Left lung (tissue), 10 donors: ENCODE measurements around the gene TTLL8. TPM values are rescaled to one million over a fixed set of nuclear protein-coding genes. Genes with fewer than 3 reads are reported as not detected.

Experiments
- ATAC-seq: fragments of 200-7000 bp; cut with Tn5 transposase; one replicate; pipeline ENCODE4 v1.9.1; 2020; ENCODE audit warnings: moderate library complexity
- DNase-seq, 4 donors: peaks; one replicate each; pipeline ENCODE4 v3.0.0-alpha.2; 2013 to 2020
- H3K27ac ChIP-seq, 2 donors: fragments of 200-600 bp; sonication (generic) in 1 of 2; one replicate each; pipeline versions ENCODE4 v1.5.0 to v1.8.0; 2020 to 2021
- H3K27me3 ChIP-seq, 2 donors: fragments of 200-600 bp; sonication (generic) in 1 of 2; one replicate each; pipeline versions ENCODE4 v1.5.0 to v1.8.0; 2020 to 2021
- H3K36me3 ChIP-seq, 2 donors: fragments of 200-600 bp; sonication (generic) in 1 of 2; one replicate each; pipeline versions ENCODE4 v1.5.0 to v1.8.0; 2020 to 2021
- H3K4me1 ChIP-seq, 2 donors: fragments of 200-600 bp; one replicate each; pipeline ENCODE4 v1.8.0; 2021
- H3K4me3 ChIP-seq, 2 donors: fragments of 200-600 bp; sonication (generic) in 1 of 2; one replicate each; pipeline versions ENCODE4 v1.5.0 to v1.8.0; 2020 to 2021; ENCODE audit warnings: mild to moderate bottlenecking in 1 of 2
- H3K9me3 ChIP-seq, 2 donors: fragments of 200-600 bp; sonication (generic) in 1 of 2; one replicate each; pipeline versions ENCODE4 v1.5.0 to v1.8.0; 2020 to 2021
- CTCF ChIP-seq, 2 donors: fragments of 200-600 bp; sonication (generic) in 1 of 2; IDR thresholded peaks; one replicate each; pipeline versions ENCODE4 v1.5.0 to v1.8.0; 2021; ENCODE audit warnings: antibody characterized with exemption in 2 of 2
- intact Hi-C, 2 donors: fragments of 100-400 bp; cut with DNase I; formaldehyde crosslinking; loops; one replicate each; pipeline versions ENCODE4 v1.11.2 to v1.14.2; 2022
- polyA plus RNA-seq, 6 donors: library from polyadenylated mRNA; unstranded; fragments of 120-200 nt; gene quantifications; one replicate each; pipeline ENCODE4 v1.2.1, GENCODE V29; 2013; ENCODE audit not compliant: insufficient read length in 6 of 6
- total RNA-seq, 2 donors: library from RNA; stranded (reverse); fragmentation: NEBNext Ultra II Directional; extraction: Animal tissue kit (Norgen Biotek cat#: 25700); gene quantifications; one replicate each; pipeline ENCODE4 v1.2.1, GENCODE V29; 2021
- donor health status: DM: no; HTN: yes; CAD: no.
- donor health status: DM: no; HTN: no; CAD: no.

TTLL8 gene
- total and polyA plus RNA-seq, 8 donors: not detected

GRCh38 chr22:50082961-50083461 is 24.9 kb upstream of the TTLL8 start:
- intact Hi-C loops: no loop called here
- ATAC-seq (no peak), DNase-seq (peak in 1 of 4 donors; percentile 78)
- Histone ChIP-seq H3K27ac (no peak overlapping the region), H3K27me3 (peaks cover 0 to 62% of the 10 kb centered on the region in 2 donors), H3K4me3 (no peak overlapping the region), H3K9me3 (peaks cover 0 to 7% of the 10 kb centered on the region in 2 donors), H3K4me1 (peaks cover 6 to 11% of the 10 kb centered on the region in 2 donors), H3K36me3 (no peaks in the 10 kb centered on the region)
- TF ChIP-seq CTCF (IDR thresholded peaks at IDR 0.05): no peak

DNA sequence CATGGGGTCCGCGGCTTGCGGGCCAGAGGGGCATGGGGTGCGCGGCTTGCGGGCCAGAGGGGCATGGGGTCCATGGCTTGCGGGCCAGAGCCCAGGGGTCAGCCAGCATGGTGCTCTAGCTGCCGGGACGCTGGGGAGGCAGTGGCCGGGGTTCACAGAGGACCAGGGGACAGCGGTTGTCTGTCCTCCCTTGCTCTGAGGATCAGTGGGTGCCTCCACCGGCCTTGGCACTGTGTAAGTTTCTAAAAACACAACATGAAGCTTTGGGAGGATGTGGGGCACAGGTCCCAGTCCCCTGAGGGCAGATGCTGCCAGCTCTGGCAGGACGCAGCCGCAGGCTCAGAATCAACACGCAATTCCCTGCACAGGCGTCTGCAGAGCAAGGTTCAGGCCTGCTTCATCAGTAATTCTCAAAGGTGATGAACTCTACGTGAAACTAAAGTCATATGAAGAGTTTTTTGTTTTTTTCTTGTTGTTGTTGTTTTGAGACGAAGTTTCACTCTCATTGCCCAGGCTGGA is 24.2 kb upstream of the TTLL8 start:
- no peak for TF ChIP-seq CTCF (IDR thresholded peaks at IDR 0.05)
- no peak for DNase-seq
- no peak for ATAC-seq
- Histone ChIP-seq H3K36me3 (no peaks in the 10 kb centered on the region), H3K4me3 (no peak overlapping the region), H3K4me1 (peaks cover 6 to 11% of the 10 kb centered on the region in 2 donors), H3K9me3 (peaks cover 0 to 6% of the 10 kb centered on the region in 2 donors), H3K27me3 (peaks cover 0 to 55% of the 10 kb centered on the region in 2 donors), H3K27ac (no peak overlapping the region)
- intact Hi-C loops: no loop called here

GRCh38 chr22:50081426-50082196 is 23.5 kb upstream of the TTLL8 start:
- no peak for ATAC-seq
- Histone ChIP-seq H3K27ac (no peak overlapping the region), H3K27me3 (peaks cover 0 to 49% of the 10 kb centered on the region in 2 donors), H3K4me3 (no peak overlapping the region), H3K36me3 (no peaks in the 10 kb centered on the region), H3K4me1 (peaks cover 6 to 11% of the 10 kb centered on the region in 2 donors), H3K9me3 (no peaks in the 10 kb centered on the region)
- no peak for TF ChIP-seq CTCF (IDR thresholded peaks at IDR 0.05)
- intact Hi-C loops: no loop called here
- DNase-seq: peak in 1 of 4 donors; percentile 68

DNA sequence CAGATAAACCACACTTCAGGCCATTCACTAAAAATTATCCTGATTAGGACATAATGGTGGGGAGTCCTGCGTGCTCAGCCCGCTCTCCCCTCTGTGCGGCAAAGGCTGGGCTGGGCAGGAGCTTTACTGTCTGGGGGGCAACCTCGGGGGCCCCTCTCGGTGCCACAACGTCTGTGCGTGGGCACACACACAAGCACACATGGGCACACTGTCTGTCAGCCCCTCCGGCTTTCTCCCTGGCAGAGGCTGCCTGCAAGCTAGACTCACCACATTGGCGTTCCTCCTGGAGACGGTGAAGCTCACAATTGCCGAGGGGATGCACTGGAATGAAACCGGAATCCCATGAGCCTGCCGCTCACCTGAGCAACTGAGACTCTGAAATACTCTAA is 22.0 kb upstream of the TTLL8 start:
- peaks cover 0 to 47% of the 10 kb centered on the region in 2 donors for H3K27me3 ChIP-seq
- H3K4me3 ChIP-seq: no peak overlapping the region
- no peak for TF ChIP-seq CTCF (IDR thresholded peaks at IDR 0.05)
- intact Hi-C loops: no loop called here
- ATAC-seq (no peak), DNase-seq (no peak)
- H3K36me3 ChIP-seq: no peaks in the 10 kb centered on the region
- no peak overlapping the region for H3K27ac ChIP-seq
- no peaks in the 10 kb centered on the region for H3K9me3 ChIP-seq
- H3K4me1 ChIP-seq: peaks cover 0 to 11% of the 10 kb centered on the region in 2 donors

DNA sequence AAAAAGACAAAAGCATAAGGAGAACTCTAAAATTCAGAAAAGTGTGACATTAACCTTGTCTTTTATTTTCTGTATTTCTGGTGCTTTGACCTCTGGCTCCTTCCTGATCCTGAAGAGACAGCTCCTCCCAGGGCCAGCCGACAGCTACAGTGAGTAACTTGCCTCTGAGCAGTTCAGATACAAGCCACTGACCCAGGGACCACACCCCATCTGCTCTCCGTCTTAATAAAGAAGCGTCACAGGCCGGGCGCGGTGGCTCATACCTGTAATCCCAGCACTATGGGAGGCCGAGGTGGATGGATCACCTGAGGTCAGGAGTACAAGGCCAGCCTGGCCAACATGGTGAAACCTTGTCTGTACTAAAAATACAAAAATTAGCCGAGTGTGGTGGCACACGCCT is 20.7 kb upstream of the TTLL8 start:
- H3K27ac ChIP-seq: no peak overlapping the region
- no peaks in the 10 kb centered on the region for H3K4me1 ChIP-seq
- no peak for DNase-seq
- no peak overlapping the region for H3K4me3 ChIP-seq
- H3K27me3 ChIP-seq: peaks cover 0 to 34% of the 10 kb centered on the region in 2 donors
- ATAC-seq: no peak
- H3K9me3 ChIP-seq: no peaks in the 10 kb centered on the region
- no peaks in the 10 kb centered on the region for H3K36me3 ChIP-seq
- intact Hi-C loops: no loop called here
- no peak for TF ChIP-seq CTCF (IDR thresholded peaks at IDR 0.05)
